HepG2 (cell line): ENCODE data around the gene MRPL10. TPM values are rescaled to one million over a fixed set of nuclear protein-coding genes. Genes with fewer than 3 reads are reported as not detected.
A peak's percentile ranks its signal among the peaks of the same experiment; 100 is the strongest.

ENCODE experiments used
- ADNP ChIP-seq: sonication (generic); formaldehyde crosslinking; IDR thresholded peaks from 2 replicates; pipeline ENCODE4 v1.4.0; 2020; ENCODE audit warnings: missing genetic modification reagents
- ATF3 ChIP-seq: sonication (generic); formaldehyde crosslinking; IDR thresholded peaks from 2 replicates; pipeline ENCODE4 v1.4.0; 2020; ENCODE audit warnings: missing genetic modification reagents
- DMTF1 ChIP-seq: sonication (generic); formaldehyde crosslinking; IDR thresholded peaks from 2 replicates; pipeline ENCODE4 v1.4.0; 2020; ENCODE audit warnings: mild to moderate bottlenecking, missing genetic modification reagents
- ELF3 ChIP-seq: IDR thresholded peaks from 2 replicates; pipeline ENCODE4 v1.6.1; 2016; ENCODE audit warnings: missing genetic modification reagents, missing compliant biosample characterization
- ESRRA ChIP-seq: sonication (generic); formaldehyde crosslinking; IDR thresholded peaks from 2 replicates; pipeline ENCODE4 v1.5.1; 2020; ENCODE audit warnings: mild to moderate bottlenecking, low read depth, missing genetic modification reagents
- HIVEP1 ChIP-seq: sonication (generic); formaldehyde crosslinking; IDR thresholded peaks from 2 replicates; pipeline ENCODE4 v1.4.0; 2020; ENCODE audit warnings: mild to moderate bottlenecking, missing genetic modification reagents
- MIER2 ChIP-seq: IDR thresholded peaks from 2 replicates; pipeline ENCODE4 v1.6.1; 2016; ENCODE audit warnings: missing biosample characterization, missing genetic modification reagents
- NFKB2 ChIP-seq: sonication (generic); formaldehyde crosslinking; IDR thresholded peaks from 2 replicates; pipeline ENCODE4 v1.4.0; 2020; ENCODE audit warnings: missing genetic modification reagents, borderline replicate concordance
- NR2F1 ChIP-seq, 2 experiments: fragments of 450-650 bp in 1 of 2; formaldehyde crosslinking in 1 of 2; IDR thresholded peaks; 2 replicates each; pipeline versions ENCODE4 v1.5.0 to v1.6.1; 2016 to 2020; ENCODE audit warnings: mild to moderate bottlenecking in 1 of 2, missing compliant biosample characterization in 1 of 2, missing genetic modification reagents in 1 of 2, moderate library complexity in 1 of 2
- POLR2G ChIP-seq: fragments of 200-400 bp; formaldehyde crosslinking; IDR thresholded peaks from 2 replicates; pipeline ENCODE4 v1.6.1; 2018; ENCODE audit warnings: mild to moderate bottlenecking, low read depth, low read length, moderate library complexity
- ZBTB1 ChIP-seq: sonication (generic); formaldehyde crosslinking; IDR thresholded peaks from 2 replicates; pipeline ENCODE4 v1.4.0; 2020; ENCODE audit warnings: missing genetic modification reagents, borderline replicate concordance
- ZNF350 ChIP-seq: sonication (generic); formaldehyde crosslinking; IDR thresholded peaks from 2 replicates; pipeline ENCODE4 v1.4.0; 2020; ENCODE audit warnings: mild to moderate bottlenecking, low read depth, missing genetic modification reagents, borderline replicate concordance
- ZNF367 ChIP-seq: sonication (generic); formaldehyde crosslinking; IDR thresholded peaks from 2 replicates; pipeline ENCODE4 v1.4.0; 2020; ENCODE audit warnings: missing genetic modification reagents, borderline replicate concordance
- ZNF550 ChIP-seq: sonication (generic); formaldehyde crosslinking; IDR thresholded peaks from 2 replicates; pipeline ENCODE4 v1.4.0; 2020; ENCODE audit warnings: mild to moderate bottlenecking, missing genetic modification reagents, borderline replicate concordance
- ZNF644 ChIP-seq: IDR thresholded peaks from 2 replicates; pipeline ENCODE4 v1.6.1; 2016; ENCODE audit warnings: low read depth
- polyA plus RNA-seq, 8 experiments: library from polyadenylated mRNA; depleted of rRNA in 3 of 8; stranded (reverse) in 7 of 8; unstranded in 1 of 8; fragments of >200 nt; fragmentation: Illumina TruSeq in 4 of 8; extraction: Trizol in 4 of 8; gene quantifications; 2 replicates each; pipeline versions ENCODE4 v1.2.1 to v1.2.3, GENCODE V29; 2011 to 2016; ENCODE audit warnings: low read depth in 4 of 8, missing spikeins in 1 of 8, mixed read lengths in 1 of 8; ENCODE audit not compliant: insufficient read depth in 1 of 8
- total RNA-seq, 5 experiments: library from RNA; depleted of rRNA; stranded (reverse); fragments of >200 nt; fragmentation: Illumina TruSeq; extraction: Trizol; gene quantifications; 2 replicates each; pipeline ENCODE4 v1.2.3, GENCODE V29; 2016; ENCODE audit warnings: low read depth in 1 of 5
- TF ChIP-seq, protein P1 (sequence below): sonication (generic); formaldehyde crosslinking; IDR thresholded peaks from 2 replicates; pipeline ENCODE4 v1.4.0; 2020; ENCODE audit warnings: missing genetic modification reagents
- TF ChIP-seq, protein P2 (sequence below): fragments of 450-650 bp; IDR thresholded peaks from 2 replicates; pipeline ENCODE4 v1.6.1; 2017; ENCODE audit warnings: mild to moderate bottlenecking

The MRPL10 gene
- total and polyA plus RNA-seq, 2 of the 13 experiments (the other 11 are each of a cell fraction or from before 2014, with no cell fraction given), result 56.7 to 149 TPM

DNA sequence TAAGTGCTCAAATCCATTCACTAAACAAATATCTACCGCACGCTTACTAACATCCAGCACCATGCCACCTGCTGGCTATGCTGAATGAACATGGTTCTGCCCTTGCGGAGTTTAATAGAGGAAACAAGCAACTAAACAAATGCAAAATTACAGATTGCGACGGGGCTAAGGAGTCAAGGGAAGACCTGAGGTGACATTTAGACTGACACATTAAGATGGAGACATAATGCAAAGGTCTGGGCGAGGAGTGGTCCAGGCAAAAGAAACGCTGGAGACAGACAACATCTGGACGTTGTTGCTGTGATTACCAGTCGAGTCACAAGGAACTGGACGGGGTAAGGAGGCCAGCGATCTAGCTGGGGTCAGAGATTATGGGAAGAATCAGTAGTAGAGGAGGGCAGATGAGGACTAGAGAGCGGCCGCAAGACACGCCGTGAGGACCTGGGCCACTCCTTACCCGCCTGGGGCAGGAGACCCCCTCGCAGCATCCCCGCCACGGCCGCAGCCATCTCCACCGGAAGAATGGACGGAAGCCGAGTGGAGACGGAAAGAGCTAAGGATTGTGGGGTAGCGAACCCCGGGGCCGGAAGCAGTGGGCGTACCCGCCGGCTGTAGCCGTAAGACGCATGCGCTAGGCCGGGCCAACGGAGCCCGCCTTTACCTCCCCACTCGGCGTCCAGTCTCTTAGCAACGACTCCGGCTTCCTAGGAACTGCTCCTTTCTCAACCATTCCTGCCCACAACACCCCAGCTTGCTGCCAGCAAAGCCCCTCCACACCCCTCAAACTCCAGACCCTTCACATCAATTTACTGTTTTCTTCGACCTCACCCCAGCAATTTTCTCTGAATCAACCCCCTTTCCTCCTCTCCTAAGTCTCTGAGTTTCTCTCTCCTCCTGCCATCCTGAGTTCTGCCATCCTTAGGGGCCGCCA is at the start of gene MRPL10, which contains the start of gene LRRC46 (continued):
- peak; percentile 41; the same call in 1 of the 2 replicates for TF ChIP-seq ATF3 (CRISPR knock-in tag)
- TF ChIP-seq ZNF350, result peak; percentile 95
- no peak for TF ChIP-seq NR2F1 (CRISPR knock-in tag; IDR thresholded peaks at IDR 0.05)
- TF ChIP-seq HIVEP1 (CRISPR knock-in tag), result peak; percentile 46; the same call in 1 of the 2 replicates
- TF ChIP-seq ZNF644, result no peak
- peak; percentile 89; the same call in 1 of the 2 replicates for TF ChIP-seq NFKB2
- no peak for TF ChIP-seq ADNP (CRISPR knock-in tag)
- TF ChIP-seq, protein P1, sequence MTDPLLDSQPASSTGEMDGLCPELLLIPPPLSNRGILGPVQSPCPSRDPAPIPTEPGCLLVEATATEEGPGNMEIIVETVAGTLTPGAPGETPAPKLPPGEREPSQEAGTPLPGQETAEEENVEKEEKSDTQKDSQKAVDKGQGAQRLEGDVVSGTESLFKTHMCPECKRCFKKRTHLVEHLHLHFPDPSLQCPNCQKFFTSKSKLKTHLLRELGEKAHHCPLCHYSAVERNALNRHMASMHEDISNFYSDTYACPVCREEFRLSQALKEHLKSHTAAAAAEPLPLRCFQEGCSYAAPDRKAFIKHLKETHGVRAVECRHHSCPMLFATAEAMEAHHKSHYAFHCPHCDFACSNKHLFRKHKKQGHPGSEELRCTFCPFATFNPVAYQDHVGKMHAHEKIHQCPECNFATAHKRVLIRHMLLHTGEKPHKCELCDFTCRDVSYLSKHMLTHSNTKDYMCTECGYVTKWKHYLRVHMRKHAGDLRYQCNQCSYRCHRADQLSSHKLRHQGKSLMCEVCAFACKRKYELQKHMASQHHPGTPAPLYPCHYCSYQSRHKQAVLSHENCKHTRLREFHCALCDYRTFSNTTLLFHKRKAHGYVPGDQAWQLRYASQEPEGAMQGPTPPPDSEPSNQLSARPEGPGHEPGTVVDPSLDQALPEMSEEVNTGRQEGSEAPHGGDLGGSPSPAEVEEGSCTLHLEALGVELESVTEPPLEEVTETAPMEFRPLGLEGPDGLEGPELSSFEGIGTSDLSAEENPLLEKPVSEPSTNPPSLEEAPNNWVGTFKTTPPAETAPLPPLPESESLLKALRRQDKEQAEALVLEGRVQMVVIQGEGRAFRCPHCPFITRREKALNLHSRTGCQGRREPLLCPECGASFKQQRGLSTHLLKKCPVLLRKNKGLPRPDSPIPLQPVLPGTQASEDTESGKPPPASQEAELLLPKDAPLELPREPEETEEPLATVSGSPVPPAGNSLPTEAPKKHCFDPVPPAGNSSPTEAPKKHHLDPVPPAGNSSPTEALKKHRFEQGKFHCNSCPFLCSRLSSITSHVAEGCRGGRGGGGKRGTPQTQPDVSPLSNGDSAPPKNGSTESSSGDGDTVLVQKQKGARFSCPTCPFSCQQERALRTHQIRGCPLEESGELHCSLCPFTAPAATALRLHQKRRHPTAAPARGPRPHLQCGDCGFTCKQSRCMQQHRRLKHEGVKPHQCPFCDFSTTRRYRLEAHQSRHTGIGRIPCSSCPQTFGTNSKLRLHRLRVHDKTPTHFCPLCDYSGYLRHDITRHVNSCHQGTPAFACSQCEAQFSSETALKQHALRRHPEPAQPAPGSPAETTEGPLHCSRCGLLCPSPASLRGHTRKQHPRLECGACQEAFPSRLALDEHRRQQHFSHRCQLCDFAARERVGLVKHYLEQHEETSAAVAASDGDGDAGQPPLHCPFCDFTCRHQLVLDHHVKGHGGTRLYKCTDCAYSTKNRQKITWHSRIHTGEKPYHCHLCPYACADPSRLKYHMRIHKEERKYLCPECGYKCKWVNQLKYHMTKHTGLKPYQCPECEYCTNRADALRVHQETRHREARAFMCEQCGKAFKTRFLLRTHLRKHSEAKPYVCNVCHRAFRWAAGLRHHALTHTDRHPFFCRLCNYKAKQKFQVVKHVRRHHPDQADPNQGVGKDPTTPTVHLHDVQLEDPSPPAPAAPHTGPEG (CRISPR knock-in tag), result 0 out of 2 replicates have a peak, but pooled peaks have one; percentile 64
- 0 out of 2 replicates have a peak, but pooled peaks have one; percentile 50 for TF ChIP-seq ZNF367 (CRISPR knock-in tag)
- TF ChIP-seq ZNF550, result peak; percentile 74; the same call in 1 of the 2 replicates
- peak; percentile 95 for TF ChIP-seq ELF3 (CRISPR knock-in tag)
- peak; percentile 99 for TF ChIP-seq POLR2G
- TF ChIP-seq ZBTB1, result no peak
- TF ChIP-seq ESRRA (CRISPR knock-in tag), result peak; percentile 9; the same call in 1 of the 2 replicates
- TF ChIP-seq, protein P2, sequence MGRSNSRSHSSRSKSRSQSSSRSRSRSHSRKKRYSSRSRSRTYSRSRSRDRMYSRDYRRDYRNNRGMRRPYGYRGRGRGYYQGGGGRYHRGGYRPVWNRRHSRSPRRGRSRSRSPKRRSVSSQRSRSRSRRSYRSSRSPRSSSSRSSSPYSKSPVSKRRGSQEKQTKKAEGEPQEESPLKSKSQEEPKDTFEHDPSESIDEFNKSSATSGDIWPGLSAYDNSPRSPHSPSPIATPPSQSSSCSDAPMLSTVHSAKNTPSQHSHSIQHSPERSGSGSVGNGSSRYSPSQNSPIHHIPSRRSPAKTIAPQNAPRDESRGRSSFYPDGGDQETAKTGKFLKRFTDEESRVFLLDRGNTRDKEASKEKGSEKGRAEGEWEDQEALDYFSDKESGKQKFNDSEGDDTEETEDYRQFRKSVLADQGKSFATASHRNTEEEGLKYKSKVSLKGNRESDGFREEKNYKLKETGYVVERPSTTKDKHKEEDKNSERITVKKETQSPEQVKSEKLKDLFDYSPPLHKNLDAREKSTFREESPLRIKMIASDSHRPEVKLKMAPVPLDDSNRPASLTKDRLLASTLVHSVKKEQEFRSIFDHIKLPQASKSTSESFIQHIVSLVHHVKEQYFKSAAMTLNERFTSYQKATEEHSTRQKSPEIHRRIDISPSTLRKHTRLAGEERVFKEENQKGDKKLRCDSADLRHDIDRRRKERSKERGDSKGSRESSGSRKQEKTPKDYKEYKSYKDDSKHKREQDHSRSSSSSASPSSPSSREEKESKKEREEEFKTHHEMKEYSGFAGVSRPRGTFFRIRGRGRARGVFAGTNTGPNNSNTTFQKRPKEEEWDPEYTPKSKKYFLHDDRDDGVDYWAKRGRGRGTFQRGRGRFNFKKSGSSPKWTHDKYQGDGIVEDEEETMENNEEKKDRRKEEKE, result no peak
- TF ChIP-seq MIER2, result 0 out of 2 replicates have a peak, but pooled peaks have one; percentile 61
- no peak for TF ChIP-seq DMTF1
